Astrocyte of the spinal cord (primary cell): Measurements from ENCODE around the gene MTHFS.
"Not testable (repeated sequence)": the region's sequence is repeated elsewhere in the genome, so short reads cannot be mapped to it uniquely, and the experiment has no call there.

Experiments
- DNase-seq: peaks from one replicate; pipeline ENCODE4 v3.0.0; 2011; ENCODE audit warnings: low read depth, low spot score
- H3K4me3 ChIP-seq: 2 replicates; pipeline ENCODE4 v1.5.1; 2011; ENCODE audit warnings: low read depth, mild to moderate bottlenecking, low read length, moderate library complexity
- CTCF ChIP-seq: IDR thresholded peaks from 2 replicates; pipeline ENCODE4 v1.5.1; 2012; ENCODE audit warnings: low read depth, mild to moderate bottlenecking, low read length, inconsistent platforms
- in situ Hi-C: cut with HindIII; loops from 2 replicates; pipeline ENCODE4 v1.10.0; 2017; ENCODE audit warnings: low sequenced_read_pairs

The MTHFS gene

GRCh38 chr15:79914728-79915127 lies 17.9 kb upstream of the MTHFS start:
- no peak for DNase-seq
- in situ Hi-C loops = no loop called here
- H3K4me3 ChIP-seq = no peak overlapping the region
- no peak for TF ChIP-seq CTCF

GRCh38 chr15:79909556-79910335 lies 12.9 kb upstream of the MTHFS start:
- DNase-seq, H3K4me3 ChIP-seq, in situ Hi-C loops: not testable (repeated sequence)

GRCh38 chr15:79904271-79904670 lies 7.5 kb upstream of the MTHFS start:
- H3K4me3 ChIP-seq = no peak overlapping the region
- no peak for DNase-seq
- in situ Hi-C loops = no loop called here
- TF ChIP-seq CTCF = no peak

- H3K4me3 ChIP-seq = no peak overlapping the region
- in situ Hi-C loops = no loop called here
- DNase-seq = no peak
- TF ChIP-seq CTCF = no peak
Observed at GRCh38 chr15:79903626-79904025, 6.8 kb upstream of the MTHFS start.

- no peak for TF ChIP-seq CTCF
Observed at GRCh38 chr15:79903144-79903543, 6.3 kb upstream of the MTHFS start.

GRCh38 chr15:79901958-79902357 lies 5.1 kb upstream of the MTHFS start:
- no peak for TF ChIP-seq CTCF
- H3K4me3 ChIP-seq = no peak overlapping the region
- DNase-seq = no peak
- in situ Hi-C loops = no loop called here

More at GRCh38 chr15:79903144-79903543, 6.3 kb upstream of the MTHFS start:
- H3K4me3 ChIP-seq = no peak overlapping the region
- in situ Hi-C loops = no loop called here
- DNase-seq = no peak

GRCh38 chr15:79900818-79901378 lies 4.1 kb upstream of the MTHFS start:
- in situ Hi-C loops, DNase-seq, H3K4me3 ChIP-seq: not testable (repeated sequence)
- TF ChIP-seq CTCF = peak; percentile 1
